NB4 (cell line): Measurements from ENCODE around the gene PRSS50.

ENCODE experiments used
- CTCF ChIP-seq: IDR thresholded peaks from one replicate; pipeline ENCODE4 v1.5.1; 2012; ENCODE audit warnings: low read depth, low read length
- POLR2A ChIP-seq: IDR thresholded peaks from 2 replicates; pipeline ENCODE4 v1.6.1; 2011; ENCODE audit warnings: mild to moderate bottlenecking; ENCODE audit not compliant: insufficient read length; ENCODE audit errors: extremely low read depth
- TF ChIP-seq, protein P1 (sequence below): IDR thresholded peaks from 2 replicates; pipeline ENCODE4 v1.6.1; 2011; ENCODE audit warnings: low read depth, low read length

GRCh38 chr3:46668591-46668990, 49.1 kb downstream of the PRSS50 start:
- no peak for TF ChIP-seq CTCF
- TF ChIP-seq POLR2A, result no peak
- TF ChIP-seq, protein P1, sequence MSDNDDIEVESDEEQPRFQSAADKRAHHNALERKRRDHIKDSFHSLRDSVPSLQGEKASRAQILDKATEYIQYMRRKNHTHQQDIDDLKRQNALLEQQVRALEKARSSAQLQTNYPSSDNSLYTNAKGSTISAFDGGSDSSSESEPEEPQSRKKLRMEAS, result no peak
